HG02885 (cell line): ENCODE measurements around the gene POC5.
"Not testable (repeated sequence)": the region's sequence is repeated elsewhere in the genome, so short reads cannot be mapped to it uniquely, and the experiment has no call there.

Source experiments
- ATAC-seq: cut with Tn5 transposase; IDR thresholded peaks from one replicate; pipeline ENCODE4 v1.9.1; 2021; ENCODE audit warnings: mild to moderate bottlenecking; ENCODE audit not compliant: unreplicated experiment, poor library complexity

Gene POC5

GRCh38 chr5:75706775-75707174 is 10.5 kb downstream of the POC5 start:
- ATAC-seq, result no peak

- no peak for ATAC-seq
Observed at GRCh38 chr5:75706016-75706415, 11.2 kb downstream of the POC5 start.

GRCh38 chr5:75701856-75702255 is 15.4 kb downstream of the POC5 start:
- ATAC-seq, result no peak

GRCh38 chr5:75695472-75696351 is 21.5 kb downstream of the POC5 start:
- ATAC-seq, result not testable (repeated sequence)

GRCh38 chr5:75694781-75695180 is 22.5 kb downstream of the POC5 start:
- ATAC-seq, result no peak

GRCh38 chr5:75690669-75691068 is 26.6 kb downstream of the POC5 start:
- no peak for ATAC-seq

- no peak for ATAC-seq
Observed at GRCh38 chr5:75686480-75686879, 30.8 kb downstream of the POC5 start.

GRCh38 chr5:75685141-75685540 is 32.1 kb downstream of the POC5 start:
- no peak for ATAC-seq

GRCh38 chr5:75681125-75681830 is 36.0 kb downstream of the POC5 start:
- ATAC-seq, result no peak

- ATAC-seq, result no peak
Observed at GRCh38 chr5:75678155-75678554, 39.1 kb downstream of the POC5 start.

GRCh38 chr5:75677607-75678006 is 39.6 kb downstream of the POC5 start:
- ATAC-seq, result no peak

GRCh38 chr5:75675783-75676182 is 41.5 kb downstream of the POC5 start:
- ATAC-seq, result no peak

- no peak for ATAC-seq
Observed at GRCh38 chr5:75672616-75673015, 44.6 kb downstream of the POC5 start.

GRCh38 chr5:75671506-75671905 is 45.7 kb downstream of the POC5 start:
- ATAC-seq, result no peak

- ATAC-seq, result no peak
Observed at GRCh38 chr5:75670577-75670976, 46.7 kb downstream of the POC5 start.

GRCh38 chr5:75668977-75669689 is 48.1 kb downstream of the POC5 start:
- peak; percentile 91 for ATAC-seq

GRCh38 chr5:75668445-75668844 is 48.8 kb downstream of the POC5 start:
- no peak for ATAC-seq

GRCh38 chr5:75667586-75667985 is 49.7 kb downstream of the POC5 start:
- ATAC-seq, result no peak

- ATAC-seq, result no peak
Observed at GRCh38 chr5:75666801-75667200, 50.4 kb downstream of the POC5 start.

GRCh38 chr5:75664979-75665378 is 52.3 kb downstream of the POC5 start:
- no peak for ATAC-seq
